Fibroblast of skin of right quadriceps (primary cell): ENCODE data around the gene GPR31.
"Not testable (repeated sequence)": the region's sequence is repeated elsewhere in the genome, so short reads cannot be mapped to it uniquely, and the experiment has no call there.

ENCODE experiments used
- DNase-seq: peaks from one replicate; pipeline ENCODE4 v3.0.0-alpha.2; 2013

Gene GPR31, protein sequence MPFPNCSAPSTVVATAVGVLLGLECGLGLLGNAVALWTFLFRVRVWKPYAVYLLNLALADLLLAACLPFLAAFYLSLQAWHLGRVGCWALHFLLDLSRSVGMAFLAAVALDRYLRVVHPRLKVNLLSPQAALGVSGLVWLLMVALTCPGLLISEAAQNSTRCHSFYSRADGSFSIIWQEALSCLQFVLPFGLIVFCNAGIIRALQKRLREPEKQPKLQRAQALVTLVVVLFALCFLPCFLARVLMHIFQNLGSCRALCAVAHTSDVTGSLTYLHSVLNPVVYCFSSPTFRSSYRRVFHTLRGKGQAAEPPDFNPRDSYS

DNA sequence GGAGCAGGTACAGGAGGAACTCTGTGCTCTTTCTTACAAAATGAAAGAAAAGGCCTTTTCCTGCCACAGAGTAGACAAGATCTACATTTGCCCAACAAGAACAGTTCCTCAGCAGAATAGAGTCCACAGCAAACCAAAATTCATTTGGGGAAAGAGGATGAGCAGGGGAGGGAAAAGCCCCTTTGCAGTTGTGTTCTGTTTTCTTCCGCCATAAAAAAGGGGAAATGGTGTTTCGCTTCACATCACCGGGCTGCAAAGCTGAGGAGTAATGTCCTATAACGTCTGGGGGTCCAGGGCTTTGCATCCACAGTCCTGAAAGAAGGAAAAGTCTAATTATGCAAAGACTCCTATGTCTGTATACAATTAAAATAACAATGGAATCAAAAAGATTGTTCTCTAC is at the start of gene GPR31:
GPR31 (minus strand) TSS at position 118 of the 400 bp plus-strand sequence. CDS start 149 bp downstream, outside the sequence.
- DNase-seq = no peak

- no peak for DNase-seq
Observed at GRCh38 chr6:167207527-167207926, 49.7 kb upstream of the GPR31 start.

DNA sequence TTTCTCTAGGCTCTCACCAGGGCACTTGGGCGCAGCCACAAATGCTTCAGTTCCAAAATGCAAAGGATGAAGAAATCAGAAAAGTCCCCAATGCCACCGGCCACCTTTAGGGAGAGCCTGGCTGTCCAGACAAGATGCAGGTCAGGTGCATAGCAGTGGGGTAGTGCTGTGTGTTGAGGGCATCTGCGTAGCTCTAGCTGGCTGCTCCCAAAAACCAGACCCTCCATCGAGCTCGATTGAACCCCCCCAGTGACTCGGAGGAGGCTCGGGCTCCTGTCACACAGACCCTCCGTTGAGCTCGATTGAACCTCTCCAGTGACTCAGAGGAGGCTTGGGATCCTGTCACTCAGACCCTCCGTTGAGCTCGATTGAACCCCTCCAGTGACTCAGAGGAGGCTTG is 47.5 kb upstream of the GPR31 start:
- not testable (repeated sequence) for DNase-seq

- DNase-seq = peak; percentile 20
Observed at GRCh38 chr6:167204059-167204348, 46.2 kb upstream of the GPR31 start.

DNA sequence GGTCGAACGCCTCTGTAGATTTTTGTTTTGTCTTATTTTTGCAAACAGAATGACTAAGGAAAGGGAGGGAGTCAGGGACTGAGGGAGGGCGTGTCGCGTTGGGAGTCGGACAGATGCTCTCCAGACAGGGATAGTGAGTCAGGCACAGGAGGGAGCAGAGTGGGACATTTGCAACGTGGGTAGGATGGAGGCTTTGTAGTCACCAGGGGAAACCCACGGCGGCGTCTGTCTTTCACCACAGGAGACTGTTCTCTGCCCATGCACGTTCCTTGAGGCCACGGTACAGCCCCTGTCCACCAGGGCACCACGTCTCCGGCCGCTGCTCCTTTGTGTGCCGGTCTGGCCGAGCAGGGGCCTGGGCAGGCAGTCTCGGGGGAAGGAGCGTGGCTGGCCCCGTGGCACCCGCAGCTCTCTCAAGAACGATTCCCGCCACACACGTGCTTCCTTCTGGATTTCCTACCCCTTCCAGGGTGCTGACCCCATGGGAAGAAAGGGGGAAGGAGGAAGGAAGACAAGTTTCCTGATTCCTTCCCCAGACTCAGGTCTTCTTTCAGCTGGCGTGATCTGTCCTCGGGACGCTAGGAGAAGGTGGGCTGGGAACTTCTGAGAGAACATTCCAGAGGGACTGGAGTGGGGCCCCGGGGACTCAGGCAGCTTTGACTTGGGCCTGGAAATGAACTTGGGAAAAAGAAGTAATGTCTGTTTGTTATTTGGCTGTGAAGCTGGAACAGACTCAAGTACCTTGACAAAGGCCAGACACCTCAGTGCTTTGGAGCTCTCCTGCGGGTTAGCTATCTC is 45.7 kb upstream of the GPR31 start:
- not testable (repeated sequence) for DNase-seq

DNA sequence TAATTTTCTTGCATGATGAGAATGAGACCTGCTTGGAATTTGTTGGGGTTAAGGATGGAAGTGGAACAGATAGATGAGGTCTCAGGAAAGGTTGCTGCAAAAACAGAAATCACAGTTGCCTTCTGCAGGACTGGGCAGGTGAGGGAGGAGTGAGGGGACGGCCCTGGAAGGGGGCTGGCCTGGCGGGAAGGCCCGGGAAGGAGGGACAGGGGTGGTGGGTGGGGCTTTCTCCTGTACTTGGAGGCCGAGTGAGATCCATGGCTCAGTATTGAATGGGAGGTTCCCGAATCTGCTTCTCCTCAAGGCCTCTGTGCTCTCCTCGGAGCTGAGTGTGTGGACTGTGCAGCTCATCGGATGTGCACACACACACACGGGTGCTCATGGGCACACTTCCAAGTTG is 44.8 kb upstream of the GPR31 start:
- DNase-seq = not testable (repeated sequence)

GRCh38 chr6:167200806-167201205 is 43.0 kb upstream of the GPR31 start:
- DNase-seq = no peak

GRCh38 chr6:167195941-167196610 is 38.3 kb upstream of the GPR31 start:
- DNase-seq = not testable (repeated sequence)

- not testable (repeated sequence) for DNase-seq
Observed at GRCh38 chr6:167193515-167194125, 35.8 kb upstream of the GPR31 start.

- not testable (repeated sequence) for DNase-seq
Observed at GRCh38 chr6:167191043-167191583, 33.3 kb upstream of the GPR31 start.

- not testable (repeated sequence) for DNase-seq
Observed at GRCh38 chr6:167187275-167187674, 29.5 kb upstream of the GPR31 start.

DNA sequence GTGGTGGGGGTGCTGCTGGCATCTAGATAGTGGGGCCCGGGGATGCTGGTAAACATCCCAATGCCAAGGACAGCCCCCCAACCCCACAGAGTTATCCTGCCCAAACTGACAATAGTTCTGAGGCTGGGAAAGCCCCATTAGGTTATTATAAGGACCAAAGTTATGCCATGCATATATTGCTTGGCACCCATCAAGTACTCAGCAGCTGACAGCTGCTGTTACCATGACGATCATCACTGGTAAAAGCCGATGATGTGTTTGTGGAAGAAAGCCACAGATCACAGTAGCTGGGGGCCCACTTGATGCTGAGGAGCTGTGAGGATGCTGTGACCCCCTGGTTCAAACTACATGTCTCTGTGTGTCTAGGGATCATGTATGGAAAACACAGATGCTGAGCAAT is 27.3 kb upstream of the GPR31 start:
- not testable (repeated sequence) for DNase-seq

GRCh38 chr6:167182913-167183314 is 25.1 kb upstream of the GPR31 start:
- not testable (repeated sequence) for DNase-seq

DNA sequence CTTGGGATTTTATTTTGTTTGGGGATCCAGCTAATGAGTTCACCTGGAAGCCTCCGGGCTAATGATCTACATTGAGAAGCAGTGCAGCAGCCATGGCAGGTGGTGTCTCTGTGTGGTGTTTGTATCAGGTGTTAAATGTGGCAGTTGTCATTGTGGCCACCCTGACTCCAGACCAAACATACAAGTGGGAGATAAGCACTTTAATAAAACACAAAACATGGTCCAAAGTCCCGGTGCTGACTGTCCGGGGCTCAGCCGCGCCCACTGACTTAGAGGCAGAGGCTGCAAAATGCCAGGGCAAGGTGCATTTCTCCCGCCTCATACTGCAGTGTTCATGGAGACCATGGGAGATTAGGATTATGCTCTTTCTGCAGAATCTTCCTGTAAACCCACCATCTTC is 23.6 kb upstream of the GPR31 start:
- not testable (repeated sequence) for DNase-seq

DNA sequence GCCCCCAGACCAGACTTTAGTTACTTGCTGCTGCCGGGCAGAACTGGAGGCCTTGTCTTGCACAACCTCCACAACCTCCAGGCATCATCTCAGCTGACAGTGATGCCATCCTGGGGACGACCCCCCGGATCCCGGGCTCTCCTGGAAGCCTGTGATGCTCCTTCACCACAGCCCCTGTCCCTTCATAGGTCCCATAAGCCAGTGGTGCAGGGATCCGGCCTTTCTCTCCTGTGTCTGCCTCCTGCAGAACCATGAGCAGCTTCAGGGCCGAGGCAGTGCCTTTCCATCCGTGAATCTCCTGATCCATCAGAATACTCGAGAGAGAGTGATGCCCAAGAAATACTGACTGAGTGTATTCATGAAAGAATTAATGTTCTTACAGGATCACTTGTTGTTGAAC is 22.3 kb upstream of the GPR31 start:
- not testable (repeated sequence) for DNase-seq

DNA sequence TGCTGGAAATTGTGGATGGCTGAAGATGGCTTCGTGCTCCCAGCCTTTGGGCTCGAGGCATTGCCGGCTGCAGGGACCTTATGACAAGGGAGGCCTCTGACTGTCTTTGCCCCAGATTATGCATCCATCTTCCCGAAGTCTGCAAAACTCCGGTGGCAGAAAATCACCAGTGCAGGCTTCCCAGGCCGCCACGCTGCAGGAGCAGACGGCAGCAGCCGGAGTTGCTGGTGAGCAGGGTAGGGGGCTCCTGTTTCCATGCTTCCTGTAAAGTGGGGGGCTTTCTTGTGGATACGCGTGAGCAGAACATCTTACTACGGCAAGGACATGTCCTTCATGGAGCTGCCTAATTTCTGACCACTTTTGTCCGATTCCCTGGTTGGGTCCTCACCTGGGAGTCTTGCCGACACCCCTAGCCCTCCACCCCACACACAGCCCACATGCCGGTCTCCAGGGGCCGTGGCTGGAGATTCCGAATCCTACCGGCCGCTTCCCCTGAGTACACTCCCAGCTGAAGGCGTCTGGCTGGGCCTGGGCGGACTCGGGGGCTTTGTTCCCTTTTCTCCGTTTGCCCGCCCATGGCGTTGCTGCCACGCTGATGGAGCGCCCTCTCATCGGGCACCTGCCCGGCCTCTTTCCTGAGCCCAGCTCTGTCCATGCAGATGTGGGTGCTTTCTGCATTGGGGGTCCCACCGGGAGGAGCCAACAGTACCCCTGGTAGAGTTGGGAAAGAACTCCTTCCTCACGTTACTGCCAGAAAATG is 21.3 kb upstream of the GPR31 start:
- DNase-seq = not testable (repeated sequence)

- DNase-seq = not testable (repeated sequence)
Observed at GRCh38 chr6:167177271-167177670, 19.5 kb upstream of the GPR31 start.

DNA sequence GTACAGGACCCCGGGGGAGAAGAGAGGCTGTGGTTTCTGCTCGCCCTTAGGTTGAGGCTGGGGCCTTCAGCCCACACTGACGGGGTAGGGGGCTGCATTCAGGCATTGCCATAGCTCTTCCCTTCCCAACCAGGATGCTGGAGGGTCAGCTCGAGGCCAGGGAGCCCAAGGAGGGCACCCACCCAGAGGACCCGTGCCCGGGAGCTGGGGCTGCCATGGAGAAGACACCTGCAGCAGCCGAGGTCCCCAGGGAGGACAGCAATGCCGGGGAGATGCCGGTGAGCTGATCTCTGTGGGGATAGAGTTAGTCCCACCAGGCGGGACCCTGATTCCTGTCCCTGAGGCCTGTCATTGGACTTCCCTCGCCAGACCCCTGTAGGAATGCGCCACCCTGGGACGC is 14.2 kb upstream of the GPR31 start:
- not testable (repeated sequence) for DNase-seq

GRCh38 chr6:167171300-167171699 is 13.5 kb upstream of the GPR31 start:
- not testable (repeated sequence) for DNase-seq

- DNase-seq = not testable (repeated sequence)
Observed at GRCh38 chr6:167169867-167170266, 12.1 kb upstream of the GPR31 start.

- DNase-seq = not testable (repeated sequence)
Observed at GRCh38 chr6:167168296-167168695, 10.5 kb upstream of the GPR31 start.

- DNase-seq = not testable (repeated sequence)
Observed at GRCh38 chr6:167167699-167168098, 9.9 kb upstream of the GPR31 start.
